Neural progenitor cell (in vitro differentiated cells): ENCODE results near the gene TTC23L. TPM values are rescaled to one million over a fixed set of nuclear protein-coding genes. Genes with fewer than 3 reads are reported as not detected.
A peak's percentile ranks its signal among the peaks of the same experiment; 100 is the strongest.

ENCODE experiments used
- DNase-seq: peaks from one replicate; pipeline ENCODE4 v3.0.0-alpha.2; 2016; ENCODE audit warnings: low spot score
- H2AFZ ChIP-seq: fragments of 200-600 bp; sonication (generic); replicated peaks from 2 replicates; pipeline ENCODE4 v1.6.1; 2016; ENCODE audit warnings: antibody characterized with exemption
- H3F3A ChIP-seq: fragments of 200-600 bp; sonication (generic); 2 replicates; pipeline ENCODE4 v1.6.1; 2016; ENCODE audit warnings: antibody characterized with exemption, low read depth
- H3K27ac ChIP-seq: fragments of 200-600 bp; sonication (generic); 2 replicates; pipeline ENCODE4 v1.5.1; 2016; ENCODE audit warnings: mild to moderate bottlenecking
- H3K27me3 ChIP-seq: fragments of 200-600 bp; sonication (generic); 2 replicates; pipeline ENCODE4 v1.6.1; 2016; ENCODE audit warnings: mild to moderate bottlenecking, moderate library complexity
- H3K36me3 ChIP-seq: fragments of 200-600 bp; sonication (generic); 2 replicates; pipeline ENCODE4 v1.5.1; 2016
- H3K4me1 ChIP-seq: fragments of 200-600 bp; sonication (generic); 2 replicates; pipeline ENCODE4 v1.6.1; 2016; ENCODE audit warnings: mixed run types
- H3K4me2 ChIP-seq: fragments of 200-600 bp; sonication (generic); 2 replicates; pipeline ENCODE4 v1.6.1; 2016
- H3K4me3 ChIP-seq: fragments of 200-600 bp; sonication (generic); 2 replicates; pipeline ENCODE4 v1.5.1; 2016
- H3K79me2 ChIP-seq: fragments of 200-600 bp; sonication (generic); 2 replicates; pipeline ENCODE4 v1.6.1; 2016; ENCODE audit warnings: low read depth
- H3K9ac ChIP-seq: fragments of 200-600 bp; sonication (generic); 2 replicates; pipeline ENCODE4 v1.6.1; 2016
- H3K9me3 ChIP-seq: fragments of 200-600 bp; sonication (generic); 2 replicates; pipeline ENCODE4 v1.5.1; 2016; ENCODE audit warnings: low read depth
- H4K20me1 ChIP-seq: fragments of 200-600 bp; sonication (generic); 2 replicates; pipeline ENCODE4 v1.6.1; 2016; ENCODE audit warnings: low read depth
- H3K27ac Mint-ChIP-seq: 3 replicates; pipeline ENCODE4 v1.8.0; 2021; ENCODE audit warnings: mixed read lengths
- H3K27me3 Mint-ChIP-seq: 2 replicates; pipeline ENCODE4 v1.8.0; 2022; ENCODE audit warnings: low read depth, mild to moderate bottlenecking, inconsistent platforms, moderate library complexity, mixed read lengths; ENCODE audit not compliant: insufficient read depth
- H3K36me3 Mint-ChIP-seq: 3 replicates; pipeline ENCODE4 v1.8.0; 2021; ENCODE audit warnings: mixed read lengths
- H3K4me1 Mint-ChIP-seq: 3 replicates; pipeline ENCODE4 v1.8.0; 2021; ENCODE audit warnings: mixed read lengths
- H3K4me3 Mint-ChIP-seq: 3 replicates; pipeline ENCODE4 v1.8.0; 2021; ENCODE audit warnings: mild to moderate bottlenecking, moderate library complexity, mixed read lengths
- H3K9me3 Mint-ChIP-seq: 3 replicates; pipeline ENCODE4 v1.8.0; 2020; ENCODE audit warnings: mixed read lengths
- CTCF ChIP-seq: fragments of 200-600 bp; sonication (generic); IDR thresholded peaks from 2 replicates; pipeline ENCODE4 v1.5.1; 2017; ENCODE audit warnings: antibody characterized with exemption, mild to moderate bottlenecking
- EZH2 ChIP-seq: fragments of 200-600 bp; sonication (generic); IDR thresholded peaks from 2 replicates; pipeline ENCODE4 v1.6.1; 2017; ENCODE audit warnings: antibody characterized with exemption, mild to moderate bottlenecking, moderate library complexity
- EZH2phosphoT487 ChIP-seq: fragments of 200-600 bp; sonication (generic); IDR thresholded peaks from 2 replicates; pipeline ENCODE4 v1.6.1; 2017; ENCODE audit warnings: antibody characterized with exemption
- total RNA-seq: library from RNA; depleted of rRNA; stranded (reverse); fragments of >200 nt; gene quantifications from 2 replicates; pipeline ENCODE4 v1.2.3, GENCODE V29; 2015; ENCODE audit warnings: low replicate concordance

The TTC23L gene
- total RNA-seq, 1 donor from 2014 or later, result 1.3 TPM

- no peak overlapping the region for H2AFZ ChIP-seq
- no peak overlapping the region for H3K27ac ChIP-seq
- peaks cover 15% of the 10 kb centered on the region for H4K20me1 ChIP-seq
- peaks cover 39% of the 10 kb centered on the region for H3F3A ChIP-seq
- H3K9me3 ChIP-seq, result no peaks in the 10 kb centered on the region
- peaks cover 10% of the 10 kb centered on the region for H3K36me3 Mint-ChIP-seq
- H3K9ac ChIP-seq, result peak overlapping the region; percentile 53
- peaks cover 12% of the 10 kb centered on the region for H3K36me3 ChIP-seq
- H3K4me2 ChIP-seq, result peak overlapping the region; percentile 95
- H3K4me1 ChIP-seq, result peaks cover 13% of the 10 kb centered on the region
- H3K9me3 Mint-ChIP-seq, result no peaks in the 10 kb centered on the region
- H3K27ac Mint-ChIP-seq, result peak overlapping the region; percentile 1
- peaks cover 20% of the 10 kb centered on the region for H3K4me1 Mint-ChIP-seq
- no peak for DNase-seq
- peak overlapping the region; percentile 98 for H3K4me3 Mint-ChIP-seq
- H3K4me3 ChIP-seq, result peak overlapping the region; percentile 75
- H3K27me3 ChIP-seq, result no peaks in the 10 kb centered on the region
- TF ChIP-seq CTCF (no peak), EZH2 (no peak), EZH2phosphoT487 (no peak)
- peaks cover under 1% of the 10 kb centered on the region for H3K27me3 Mint-ChIP-seq
- peaks cover 56% of the 10 kb centered on the region for H3K79me2 ChIP-seq
These were observed 91.9 kb downstream of the TTC23L start for GRCh38 chr5:34930870-34931269.

GRCh38 chr5:34932947-34933346 lies 94.0 kb downstream of the TTC23L start:
- H3K9me3 Mint-ChIP-seq, result no peaks in the 10 kb centered on the region

GRCh38 chr5:34941936-34942335 lies 103.0 kb downstream of the TTC23L start:
- no peak overlapping the region for H3K27ac ChIP-seq

More at GRCh38 chr5:34932947-34933346, 94.0 kb downstream of the TTC23L start:
- H3K79me2 ChIP-seq, result peaks cover 56% of the 10 kb centered on the region
- TF ChIP-seq CTCF, result no peak
- TF ChIP-seq EZH2phosphoT487, result no peak
- no peak for TF ChIP-seq EZH2
- H3K36me3 Mint-ChIP-seq, result peaks cover 18% of the 10 kb centered on the region
- no peaks in the 10 kb centered on the region for H3K9me3 ChIP-seq
- no peak overlapping the region for H2AFZ ChIP-seq
- no peak overlapping the region for H3K4me3 ChIP-seq
- peaks cover 20% of the 10 kb centered on the region for H3F3A ChIP-seq
- H3K27ac ChIP-seq, result no peak overlapping the region
- no peak overlapping the region for H3K27ac Mint-ChIP-seq
- no peaks in the 10 kb centered on the region for H3K27me3 ChIP-seq
- peaks cover 13% of the 10 kb centered on the region for H3K4me1 ChIP-seq
- H4K20me1 ChIP-seq, result peaks cover 15% of the 10 kb centered on the region
- H3K4me2 ChIP-seq, result no peak overlapping the region
- peaks cover 7% of the 10 kb centered on the region for H3K36me3 ChIP-seq
- H3K9ac ChIP-seq, result no peak overlapping the region
- H3K4me3 Mint-ChIP-seq, result no peak overlapping the region
- DNase-seq, result no peak
- H3K27me3 Mint-ChIP-seq, result peaks cover 2% of the 10 kb centered on the region
- H3K4me1 Mint-ChIP-seq, result peaks cover 20% of the 10 kb centered on the region

More at GRCh38 chr5:34941936-34942335, 103.0 kb downstream of the TTC23L start:
- Mint-ChIP-seq H3K4me3 (no peak overlapping the region), H3K27me3 (no peaks in the 10 kb centered on the region), H3K9me3 (no peaks in the 10 kb centered on the region), H3K36me3 (peaks cover 27% of the 10 kb centered on the region), H3K27ac (no peak overlapping the region), H3K4me1 (no peaks in the 10 kb centered on the region)
- Histone ChIP-seq H3K4me1 (no peaks in the 10 kb centered on the region), H3K4me3 (no peak overlapping the region), H3K27me3 (no peaks in the 10 kb centered on the region), H3K79me2 (no peaks in the 10 kb centered on the region), H3K9ac (no peak overlapping the region), H3F3A (no peaks in the 10 kb centered on the region), H3K36me3 (peaks cover 33% of the 10 kb centered on the region), H3K9me3 (no peaks in the 10 kb centered on the region), H3K4me2 (no peak overlapping the region), H2AFZ (no peak overlapping the region), H4K20me1 (no peaks in the 10 kb centered on the region)
- no peak for DNase-seq
- TF ChIP-seq EZH2 (no peak), EZH2phosphoT487 (no peak), CTCF (no peak)
